HG03378 (cell line): Measurements from ENCODE around the gene SYNE2.
"Not testable (repeated sequence)": the region's sequence is repeated elsewhere in the genome, so short reads cannot be mapped to it uniquely, and the experiment has no call there.

ENCODE experiments used
- ATAC-seq: cut with Tn5 transposase; IDR thresholded peaks from one replicate; pipeline ENCODE4 v1.9.1; 2021; ENCODE audit warnings: mild to moderate bottlenecking, moderate library complexity; ENCODE audit not compliant: unreplicated experiment

SYNE2 gene

DNA sequence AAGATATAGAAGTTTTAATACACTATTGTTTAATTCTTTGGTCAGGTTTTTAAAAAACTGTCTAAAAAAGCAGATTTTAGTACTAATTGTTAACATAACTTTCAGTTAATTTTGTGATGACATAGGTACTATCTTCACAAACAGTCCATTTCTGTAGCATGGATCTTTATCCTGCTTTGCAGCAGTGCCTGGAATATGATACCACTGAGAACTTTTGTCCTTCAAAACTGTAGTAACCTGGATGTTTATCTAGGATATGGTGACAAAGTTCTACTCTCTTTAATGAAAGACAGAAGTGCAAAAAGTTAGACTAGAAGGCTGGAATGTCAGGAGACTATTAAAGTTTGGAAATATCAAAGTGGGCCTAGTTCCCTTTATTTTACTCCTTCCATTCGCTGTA is 159.9 kb downstream of the SYNE2 start:
- no peak for ATAC-seq

DNA sequence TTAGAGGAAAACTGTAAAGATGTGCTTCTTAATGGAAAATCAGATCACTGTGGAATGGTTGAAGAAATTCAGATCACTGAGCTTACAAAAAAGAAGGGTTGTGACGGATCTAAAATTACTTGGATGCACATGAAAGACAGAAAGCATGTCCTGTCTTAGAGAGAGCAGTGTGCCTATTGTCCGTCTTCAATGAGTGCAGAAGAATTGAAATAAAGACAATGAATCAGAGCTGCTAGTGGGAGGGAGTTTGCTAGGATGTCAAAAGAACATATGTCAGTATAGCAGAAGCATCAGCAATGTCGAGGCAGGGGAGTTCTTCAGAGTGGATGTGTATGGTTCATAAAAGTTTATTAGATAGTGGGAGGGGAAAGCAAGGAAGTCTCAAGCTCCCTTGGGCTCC is 172.7 kb downstream of the SYNE2 start:
- no peak for ATAC-seq

DNA sequence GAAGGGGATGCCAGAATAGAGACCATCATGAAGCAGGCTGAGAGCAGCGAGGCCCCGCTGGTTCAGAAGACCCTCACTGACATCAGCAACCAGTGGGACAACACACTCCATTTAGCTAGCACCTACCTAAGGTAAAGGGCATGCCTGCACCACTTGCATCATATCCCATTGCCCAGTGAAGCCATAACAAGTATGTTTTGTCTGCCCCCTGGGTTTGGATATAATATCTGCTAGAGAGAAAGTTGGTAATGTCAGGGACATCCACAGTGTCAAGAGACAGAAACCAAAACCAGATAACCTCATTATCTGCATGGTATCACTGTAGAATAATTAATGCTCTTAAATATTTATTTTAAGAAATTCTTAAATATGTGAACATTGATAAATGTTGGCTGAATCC is 173.8 kb downstream of the SYNE2 start:
- no peak for ATAC-seq

DNA sequence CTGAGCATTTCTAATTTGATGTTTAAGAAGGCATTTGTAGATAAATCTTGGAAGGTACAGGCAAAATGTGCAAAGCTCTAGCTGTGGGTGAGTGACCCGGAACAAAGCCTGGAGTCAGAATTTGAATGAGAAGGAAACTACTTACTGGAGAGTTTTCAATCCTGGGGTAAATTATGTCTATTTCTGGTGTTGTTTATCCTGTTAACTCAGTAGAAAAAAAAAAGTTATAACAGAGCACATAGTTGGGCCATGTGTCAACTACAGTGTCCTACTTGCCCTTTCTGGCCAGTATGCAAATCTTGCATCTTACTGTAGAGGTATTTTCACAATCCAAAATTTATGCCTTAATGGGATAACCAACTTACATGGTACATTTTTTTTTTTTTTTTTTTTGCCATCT is 182.3 kb downstream of the SYNE2 start:
- ATAC-seq: no peak

DNA sequence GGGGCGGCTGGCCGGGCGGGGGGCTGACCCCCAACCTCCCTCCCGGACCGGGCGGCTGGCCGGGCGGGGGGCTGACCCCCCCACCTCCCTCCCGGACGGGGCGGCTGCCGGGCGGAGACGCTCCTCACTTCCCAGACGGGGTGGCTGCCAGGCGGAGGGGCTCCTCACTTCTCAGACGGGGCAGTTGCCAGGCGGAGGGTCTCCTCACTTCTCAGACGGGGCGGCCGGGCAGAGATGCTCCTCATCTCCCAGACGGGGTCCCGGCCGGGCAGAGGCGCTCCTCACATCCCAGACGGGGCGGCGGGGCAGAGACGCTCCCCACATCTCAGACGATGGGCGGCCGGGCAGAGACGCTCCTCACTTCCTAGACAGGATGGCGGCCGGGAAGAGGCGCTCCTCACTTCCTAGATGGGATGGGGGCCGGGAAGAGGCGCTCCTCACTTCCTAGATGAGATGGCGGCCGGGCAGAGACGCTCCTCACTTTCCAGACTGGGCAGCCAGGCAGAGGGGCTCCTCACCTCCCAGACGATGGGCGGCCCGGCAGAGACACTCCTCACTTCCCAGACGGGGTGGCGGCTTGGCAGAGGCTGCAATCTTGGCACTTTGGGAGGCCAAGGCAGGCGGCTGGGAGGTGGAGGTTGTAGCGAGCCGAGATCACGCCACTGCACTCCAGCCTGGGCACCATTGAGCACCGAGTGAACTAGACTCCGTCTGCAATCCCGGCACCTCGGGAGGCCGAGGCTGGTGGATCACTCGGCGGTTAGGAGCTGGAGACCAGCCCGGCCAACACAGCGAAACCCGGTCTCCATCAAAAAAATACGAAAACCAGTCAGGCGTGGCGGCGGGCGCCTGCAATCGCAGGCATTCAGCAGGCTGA is 185.3 kb downstream of the SYNE2 start:
- not testable (repeated sequence) for ATAC-seq

DNA sequence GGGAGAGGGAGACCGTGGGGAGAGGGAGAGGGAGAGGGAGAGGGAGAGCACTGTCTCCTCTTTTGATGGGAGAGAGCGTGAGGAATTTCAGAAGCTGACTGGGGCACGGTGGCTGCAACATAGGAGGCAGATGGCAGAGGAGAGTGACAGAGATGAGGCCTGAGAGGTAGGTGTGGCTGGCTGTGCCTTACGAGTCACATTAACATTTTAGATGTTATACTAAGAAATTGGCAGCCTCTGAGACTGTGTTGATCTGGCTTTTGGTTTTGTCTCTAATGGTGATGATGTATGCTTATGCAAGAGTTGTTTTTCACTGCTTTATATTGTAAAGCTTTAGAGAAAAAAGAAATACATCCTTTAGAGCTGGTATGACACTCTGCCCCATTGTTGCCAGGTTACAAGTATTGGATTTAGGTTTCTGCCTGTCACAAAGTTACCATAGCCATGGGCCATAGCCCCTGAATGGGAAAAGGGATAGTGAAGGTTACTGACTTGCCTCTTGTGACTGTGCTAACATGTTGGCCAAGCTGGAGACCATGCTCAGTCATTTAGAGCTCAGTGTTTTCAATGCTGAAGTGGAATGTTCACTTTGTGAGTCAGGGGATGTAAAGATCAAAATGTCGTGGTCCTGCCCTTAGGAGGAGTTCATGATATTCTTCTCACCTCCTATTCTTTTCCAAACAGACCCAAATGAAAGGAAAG is 186.2 kb downstream of the SYNE2 start:
- no peak for ATAC-seq

DNA sequence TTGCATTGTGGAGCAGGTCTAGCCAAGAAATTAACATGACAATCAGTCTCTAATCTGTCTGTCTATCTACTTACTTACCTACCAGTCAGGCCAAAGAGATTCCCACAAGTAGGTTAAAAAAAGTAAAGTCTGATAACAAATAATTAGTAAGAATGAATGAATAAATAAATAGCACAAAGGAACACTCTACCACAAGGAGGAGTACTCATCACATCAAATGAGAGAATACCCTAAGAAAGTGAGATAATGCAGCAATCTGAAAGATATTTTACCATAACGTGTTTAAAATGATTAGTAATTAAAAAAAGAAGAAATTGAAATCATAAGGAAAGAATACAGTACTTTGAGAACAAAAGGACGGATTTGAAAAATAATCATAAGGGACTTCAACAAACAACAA is 187.2 kb downstream of the SYNE2 start:
- no peak for ATAC-seq

DNA sequence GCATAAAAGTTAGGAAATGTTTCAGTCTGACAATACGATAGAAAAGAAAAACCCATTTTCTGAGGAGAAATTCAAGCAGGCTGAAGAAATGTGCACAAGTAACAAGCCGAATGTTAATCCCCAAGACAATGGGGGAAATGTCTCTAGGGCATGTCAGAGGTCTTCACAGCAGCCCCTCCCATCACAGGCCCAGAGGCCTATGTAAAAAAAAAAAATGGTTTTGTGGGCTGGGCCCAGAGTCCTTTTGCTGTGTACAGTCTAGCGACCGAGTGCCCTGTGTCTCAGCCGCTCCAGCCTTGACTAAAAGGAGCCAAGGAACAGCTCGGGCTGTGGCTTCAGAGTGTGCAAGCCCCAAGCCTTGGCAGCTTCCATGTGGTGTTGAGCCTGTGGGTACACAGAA is 190.5 kb downstream of the SYNE2 start:
- ATAC-seq: not testable (repeated sequence)

DNA sequence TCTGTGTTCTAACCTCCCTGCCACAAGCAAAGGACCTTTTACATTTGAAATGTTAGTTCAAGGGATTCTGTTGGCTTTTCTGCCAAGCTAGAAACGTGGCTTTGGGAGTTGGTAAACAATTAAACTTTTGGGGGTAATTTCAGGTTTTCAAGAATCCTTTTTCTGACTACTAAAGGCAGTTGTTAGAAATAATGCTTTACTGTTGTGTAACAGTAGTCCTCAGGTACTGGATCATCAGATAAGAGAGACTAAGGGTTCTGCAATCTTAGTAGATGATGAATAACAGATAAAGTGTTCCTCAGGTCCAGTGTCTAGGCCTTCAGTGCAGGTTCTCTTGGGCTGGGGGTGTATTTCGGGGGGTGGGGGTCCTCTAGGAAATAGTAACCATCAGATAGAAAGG is 192.3 kb downstream of the SYNE2 start:
- ATAC-seq: no peak

DNA sequence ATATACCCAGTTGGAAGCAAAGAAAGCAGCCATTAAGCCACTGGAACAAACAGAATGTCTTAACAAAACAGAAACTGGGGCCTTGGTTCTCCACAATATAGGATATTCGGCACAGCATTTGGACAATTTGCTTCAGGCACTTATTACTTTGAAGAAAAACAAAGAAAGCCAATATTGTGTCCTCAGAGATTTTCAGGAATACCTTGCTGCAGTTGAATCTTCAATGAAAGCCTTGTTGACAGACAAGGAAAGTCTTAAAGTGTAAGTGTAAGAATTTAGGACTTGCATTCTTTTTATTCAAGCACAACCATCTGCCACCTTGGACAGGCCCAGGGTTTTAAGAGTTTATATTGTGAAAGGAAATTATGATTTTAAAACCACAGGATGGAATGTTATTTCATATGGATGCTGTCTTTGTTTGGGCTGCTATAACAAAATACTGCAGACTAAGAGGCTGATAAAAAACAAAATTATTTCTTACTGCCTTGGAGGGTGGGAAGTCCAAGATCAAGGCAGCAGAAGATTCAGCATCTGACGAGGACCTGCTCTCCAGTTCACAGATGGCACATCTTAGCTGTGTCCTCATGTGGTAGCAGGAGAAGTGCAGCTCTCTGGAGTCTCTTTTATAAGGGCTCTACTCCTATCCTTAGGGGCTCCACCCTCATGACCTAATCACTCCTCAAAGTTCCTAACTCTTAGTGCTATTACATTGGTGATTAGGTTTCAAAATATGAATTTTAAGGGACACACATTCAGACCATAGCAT is 197.0 kb downstream of the SYNE2 start:
- ATAC-seq: no peak

DNA sequence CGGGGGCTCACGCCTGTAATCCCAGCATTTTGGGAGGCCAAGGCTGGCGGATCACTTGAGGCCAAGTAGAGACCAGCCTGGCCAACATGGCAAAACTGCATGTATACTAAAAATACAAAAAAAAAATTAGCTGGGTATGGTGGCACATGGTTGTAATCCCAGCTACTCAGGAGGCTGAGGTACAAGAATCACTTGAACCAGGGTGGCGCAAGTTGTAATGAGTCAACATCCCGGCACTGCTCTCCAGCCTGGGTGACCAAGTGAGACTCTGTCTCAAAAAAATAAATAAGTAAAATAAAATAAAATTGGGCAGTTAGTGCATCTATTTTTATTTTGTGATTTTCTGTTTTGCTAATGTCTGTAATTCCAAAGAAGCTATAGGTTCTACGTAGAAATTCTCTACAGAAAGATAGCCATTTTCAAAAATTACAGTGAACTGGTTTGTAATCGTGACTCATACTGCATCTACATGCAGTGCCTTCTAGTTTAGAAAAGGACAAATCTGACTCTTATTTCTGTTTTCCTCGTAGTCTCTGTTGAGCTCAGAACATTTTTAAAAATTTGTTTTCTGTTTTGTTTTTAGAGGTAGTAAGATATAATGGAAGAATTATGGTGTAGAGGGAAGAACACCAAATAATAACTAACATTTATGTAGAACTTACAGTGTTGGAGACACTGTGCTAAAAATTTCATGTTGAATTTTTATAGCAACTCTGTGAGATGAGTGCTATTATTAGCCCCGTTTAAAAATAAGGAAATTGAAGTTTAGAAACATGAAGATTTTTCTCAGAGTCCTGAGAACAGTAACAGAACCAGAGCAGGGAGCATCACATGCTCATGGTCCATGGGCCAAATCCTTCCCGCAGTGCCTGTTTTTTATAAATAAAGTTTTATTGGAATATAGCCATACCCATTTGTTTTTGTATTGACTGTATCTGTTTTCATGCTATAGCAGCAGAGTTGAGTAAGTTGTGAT is 201.2 kb downstream of the SYNE2 start:
- ATAC-seq: no peak

DNA sequence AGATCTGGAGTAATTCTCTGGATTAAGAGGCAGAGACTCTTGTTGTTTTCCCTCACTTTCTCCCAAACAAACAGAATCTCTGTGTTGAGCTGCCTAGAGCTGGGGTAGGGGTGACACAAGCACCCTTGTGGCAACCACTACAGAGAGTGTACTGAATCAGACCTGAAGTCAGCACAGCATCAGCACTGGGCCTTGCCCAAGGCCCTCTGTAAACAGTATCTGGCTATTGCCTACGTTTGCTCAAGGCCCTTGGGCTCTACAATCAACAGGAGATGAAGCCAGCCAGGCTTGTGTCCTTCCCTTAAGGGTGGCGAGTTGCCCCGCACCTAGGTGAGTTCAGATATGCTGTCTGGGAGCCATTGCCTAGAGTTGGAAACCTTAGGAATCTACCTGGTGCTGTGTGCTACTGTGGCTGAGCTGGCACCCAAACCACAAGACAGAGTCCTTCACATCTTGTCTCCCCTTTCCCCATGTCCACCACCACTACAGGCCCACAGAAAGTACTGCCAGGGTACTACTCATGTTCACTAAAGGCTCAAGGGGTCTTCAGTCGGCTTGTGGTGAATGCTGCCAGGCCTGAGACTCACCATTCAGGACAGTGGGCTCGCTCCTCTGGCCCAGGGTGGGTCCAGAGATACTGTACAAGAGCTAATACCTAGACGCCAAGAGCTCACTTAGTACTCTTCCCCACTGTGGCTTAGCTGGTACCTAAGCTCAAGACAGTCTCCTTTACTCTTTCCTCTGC is 206.8 kb downstream of the SYNE2 start:
- no peak for ATAC-seq

DNA sequence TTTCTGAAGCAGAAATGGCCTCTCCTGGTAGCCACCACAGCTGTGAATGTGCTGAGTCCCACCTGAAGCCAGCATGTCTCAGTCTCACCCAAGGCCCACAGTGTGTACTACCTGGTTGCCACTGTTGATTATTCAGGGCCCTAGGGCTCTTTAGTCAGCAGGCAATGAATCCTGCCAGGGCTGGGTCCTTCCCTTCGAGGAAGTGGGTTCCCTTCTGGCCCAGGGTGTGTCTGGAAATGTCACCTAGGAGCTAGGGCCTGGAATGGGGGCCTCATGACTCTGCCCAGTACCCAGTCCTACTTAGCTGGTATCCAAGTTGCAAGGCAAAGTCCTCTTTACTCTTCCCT is 207.4 kb downstream of the SYNE2 start:
- ATAC-seq: no peak

DNA sequence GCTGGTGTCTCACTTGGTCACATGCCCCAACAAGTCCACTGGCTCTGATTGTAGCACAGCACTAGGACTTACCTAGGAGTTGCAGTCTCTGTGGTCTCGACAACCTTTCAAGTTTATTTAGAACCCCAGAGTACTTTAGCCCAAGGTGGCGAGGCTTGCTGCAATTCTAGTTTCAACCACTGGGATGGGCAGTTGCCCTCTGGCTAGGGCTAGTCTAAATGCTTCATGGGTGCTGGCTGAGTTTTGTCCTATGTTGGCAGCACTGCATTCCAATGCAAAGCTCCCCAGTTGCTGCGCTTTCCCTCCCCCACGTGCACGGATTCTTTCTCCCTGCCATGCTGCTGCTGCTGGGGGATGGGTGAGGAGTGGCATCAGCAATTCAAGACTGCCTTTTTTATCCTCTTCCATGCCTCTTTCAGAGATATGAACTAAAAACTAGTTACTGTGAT is 207.9 kb downstream of the SYNE2 start:
- no peak for ATAC-seq

DNA sequence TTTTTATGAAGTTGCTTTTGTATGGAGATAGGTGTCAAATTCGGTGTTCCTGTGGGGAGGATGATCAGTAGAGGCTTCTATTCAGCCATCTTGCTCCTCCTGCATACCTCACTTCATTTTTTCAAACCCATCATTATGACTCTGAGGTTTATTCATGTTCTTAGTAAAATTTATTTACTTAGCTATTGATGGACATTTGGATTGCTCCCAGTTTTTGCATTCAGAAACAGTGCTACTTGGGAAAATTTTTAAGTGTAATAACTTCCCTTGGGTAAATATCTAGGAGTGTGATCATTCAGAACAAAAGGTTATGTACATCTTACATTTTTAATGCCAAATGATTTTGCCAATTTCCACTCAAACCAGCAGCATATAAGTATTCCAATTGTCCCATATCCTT is 208.3 kb downstream of the SYNE2 start:
- no peak for ATAC-seq

DNA sequence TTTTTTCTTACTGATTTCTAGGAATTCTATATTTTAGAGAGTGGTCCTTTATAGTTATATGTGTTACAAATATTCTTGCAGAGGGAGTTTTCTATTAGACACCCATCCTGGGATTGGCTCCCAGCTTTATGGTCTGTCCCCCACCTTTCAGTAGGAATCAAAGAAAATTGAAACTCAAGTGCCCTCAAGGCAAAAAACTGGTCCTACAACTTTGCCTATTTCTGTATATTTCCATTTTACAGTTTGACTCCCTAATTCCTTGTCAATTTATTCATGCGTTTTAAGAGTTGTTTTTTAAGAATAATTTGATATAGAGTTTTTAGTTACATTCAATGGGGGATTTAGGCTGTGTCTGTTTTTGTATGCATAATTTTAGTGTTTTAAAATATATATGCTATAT is 208.9 kb downstream of the SYNE2 start:
- no peak for ATAC-seq

DNA sequence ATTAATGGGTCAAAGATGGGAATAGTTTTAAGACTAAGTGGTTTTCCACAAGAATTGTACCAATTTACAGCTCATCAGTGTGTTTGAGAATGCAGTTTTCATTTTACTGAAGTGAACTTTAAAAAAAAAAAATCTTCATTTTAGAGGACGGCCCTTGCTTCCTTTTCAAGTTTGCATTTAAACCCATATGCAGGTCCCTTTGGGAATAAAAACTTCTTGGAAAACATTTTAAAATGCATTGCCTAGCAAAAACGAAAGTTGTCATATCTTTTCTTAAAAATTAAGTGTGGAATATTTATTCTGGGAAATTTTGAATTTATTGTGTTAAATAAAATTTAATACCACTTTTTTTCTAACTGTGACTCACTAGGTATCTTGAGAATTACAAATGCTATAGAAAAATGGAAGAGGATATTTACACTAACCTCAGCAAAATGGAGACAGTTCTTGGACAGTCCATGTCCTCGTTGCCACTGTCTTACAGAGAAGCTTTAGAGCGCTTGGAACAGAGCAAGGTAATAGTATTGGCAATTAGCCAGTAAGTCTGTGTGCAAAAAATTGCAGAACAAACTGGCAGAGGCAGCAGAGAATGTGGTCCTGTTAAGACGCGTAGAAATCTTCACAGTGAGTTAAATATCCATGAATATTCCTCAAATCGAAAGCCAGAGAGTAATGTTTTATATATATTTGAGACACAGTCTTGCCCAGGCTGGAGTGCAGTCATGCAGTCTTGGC is 209.7 kb downstream of the SYNE2 start:
- ATAC-seq: no peak

DNA sequence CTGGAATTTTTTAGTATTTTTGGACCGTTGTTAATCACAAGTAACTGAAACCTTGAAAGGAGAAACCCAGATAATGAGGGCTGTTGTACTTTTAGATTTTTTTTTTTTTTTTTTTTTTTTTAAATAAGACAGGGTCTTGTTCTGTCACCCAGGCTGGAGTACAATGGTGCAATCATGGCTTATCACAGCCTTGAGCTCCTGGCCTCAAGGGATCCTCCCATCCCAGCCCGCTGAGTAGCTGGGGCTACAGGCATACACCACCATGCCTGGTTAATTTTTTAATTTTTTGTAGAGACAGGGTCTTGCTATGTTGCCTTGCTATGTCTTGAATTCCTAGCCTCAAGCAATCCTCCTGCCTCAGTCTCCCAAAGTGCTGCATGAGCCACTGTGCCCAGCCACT is 211.6 kb downstream of the SYNE2 start:
- no peak for ATAC-seq
